Stimulated activated CD8-positive, alpha-beta memory T cell treated with anti-CD3 and anti-CD28 coated beads, Interleukin-7, amount 100 ng/mL, for 4 hours (primary cell): ENCODE measurements around the gene ABCA4.
"Not testable (repeated sequence)": the region's sequence is repeated elsewhere in the genome, so short reads cannot be mapped to it uniquely, and the experiment has no call there.

Source experiments
- DNase-seq, 2 donors: peaks; one replicate each; pipeline ENCODE4 v3.0.0-alpha.2; 2020; ENCODE audit warnings: low read depth in 2 of 2

Gene ABCA4

DNA sequence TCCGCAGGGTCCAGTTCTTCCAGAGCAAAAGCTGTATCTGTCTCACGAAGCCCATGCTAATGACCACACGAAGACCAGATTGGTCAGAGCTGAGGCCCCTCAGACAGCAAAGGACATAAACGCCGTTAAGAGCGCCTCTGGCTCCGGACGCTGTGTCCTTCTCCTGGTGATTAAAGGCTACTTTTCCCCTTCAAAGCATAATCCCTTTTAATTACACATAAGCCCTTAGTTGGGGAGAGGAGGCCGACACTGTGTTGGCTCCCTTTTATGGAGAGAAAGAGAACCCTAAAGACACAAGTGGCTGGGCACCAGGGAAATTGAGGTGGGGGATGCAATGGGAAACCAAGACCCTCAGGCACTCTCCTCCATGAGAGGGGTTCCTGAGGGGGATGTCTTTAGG lies at the start of gene ABCA4:
Gene ABCA4 (minus strand): TSS at position 158 of the 400 bp plus-strand sequence. CDS start 103 bp downstream, at position 55.
- no peak for DNase-seq

DNA sequence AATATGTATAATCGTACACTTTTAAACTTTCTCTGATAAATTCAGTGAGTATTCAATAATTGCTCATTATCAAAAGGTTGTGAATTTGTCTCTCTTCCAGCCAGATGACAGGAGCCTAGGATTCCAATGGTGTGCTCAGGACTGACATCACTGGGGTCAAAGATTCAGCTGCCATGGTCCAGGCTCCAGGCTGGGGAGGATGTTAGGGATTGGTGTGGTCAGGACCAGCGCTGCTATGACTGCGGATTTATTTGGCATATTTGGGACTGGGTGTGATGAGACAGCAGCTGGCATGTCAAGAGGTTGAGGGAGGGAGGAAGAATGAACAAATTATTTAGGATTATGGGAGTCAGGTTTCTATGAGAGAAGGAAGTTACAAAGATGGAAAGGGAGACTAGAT lies 48.2 kb upstream of the ABCA4 start:
- DNase-seq, result no peak

DNA sequence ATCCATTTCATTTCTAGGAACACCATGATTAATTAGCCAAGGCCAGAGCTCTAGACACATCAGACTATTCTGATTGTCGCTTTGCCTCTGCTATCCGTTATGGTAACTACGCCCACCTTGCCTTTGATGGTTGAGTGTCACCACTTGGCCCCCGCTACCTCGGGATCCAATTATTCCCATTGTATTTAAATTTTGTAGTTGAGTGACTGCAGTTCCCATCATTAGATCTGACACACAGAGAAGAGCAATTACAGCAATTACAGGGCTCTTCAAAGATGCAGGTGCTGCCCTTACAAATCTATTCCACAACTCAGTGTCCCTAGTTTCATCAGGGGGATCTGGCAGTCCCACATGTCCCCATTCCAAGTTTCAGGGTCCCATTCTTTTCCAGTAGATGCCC lies 44.9 kb upstream of the ABCA4 start:
- no peak for DNase-seq

DNA sequence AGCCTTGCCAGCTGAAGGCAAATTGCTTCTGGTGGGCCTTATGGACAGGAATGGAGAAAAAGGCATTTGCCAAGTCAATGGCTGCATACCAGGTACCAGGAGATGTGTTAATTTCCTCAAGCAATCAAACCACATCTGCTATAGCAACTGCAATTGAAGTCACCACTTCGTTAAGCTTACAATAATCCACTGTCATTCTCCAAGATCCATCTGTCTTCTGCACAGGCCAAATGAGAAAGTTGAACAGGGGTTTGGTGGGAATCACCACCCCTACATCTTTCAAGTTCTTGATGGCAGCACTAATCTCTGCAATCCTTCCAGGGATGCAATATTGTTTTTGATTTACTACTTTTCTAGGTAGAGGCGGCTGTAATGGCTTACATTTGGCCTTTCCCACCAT lies 43.9 kb upstream of the ABCA4 start:
- DNase-seq, result not testable (repeated sequence)

DNA sequence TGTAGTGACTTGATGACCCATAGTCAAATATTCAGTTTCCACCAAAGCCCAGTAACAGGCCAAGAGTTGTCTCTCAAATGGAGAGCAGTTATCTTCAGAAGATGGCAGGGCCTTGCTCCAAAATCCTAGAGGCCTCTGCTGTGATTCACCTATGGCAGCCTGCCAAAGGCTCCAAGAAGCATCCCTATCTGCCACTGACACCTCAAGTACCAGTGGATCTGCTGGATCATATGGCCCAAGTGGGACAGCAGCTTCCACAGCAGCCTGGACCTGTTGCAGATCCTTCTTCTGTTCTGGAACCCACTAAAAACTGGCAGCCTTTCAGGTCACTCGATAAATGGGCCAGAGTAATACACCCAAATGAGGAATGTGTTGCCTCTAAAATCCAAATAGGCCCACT lies 43.2 kb upstream of the ABCA4 start:
- not testable (repeated sequence) for DNase-seq

DNA sequence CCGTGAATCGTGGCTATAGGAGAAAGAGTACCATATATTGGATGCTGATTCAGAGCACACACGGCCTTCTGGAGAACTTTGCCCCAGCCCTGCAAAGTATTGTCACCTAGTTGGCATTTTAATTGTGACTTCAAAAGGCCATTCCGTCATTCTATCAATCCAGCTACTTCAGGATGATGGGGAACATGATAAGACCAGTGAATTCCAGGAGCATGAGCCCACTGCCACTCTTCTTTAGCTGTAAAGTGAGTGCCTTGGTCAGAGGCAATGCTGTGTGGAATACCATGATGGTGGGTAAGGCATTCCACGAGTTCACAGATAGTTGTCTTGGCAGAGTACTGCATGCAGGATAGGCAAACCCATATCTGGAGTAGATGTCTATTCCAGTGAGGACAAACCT lies 42.3 kb upstream of the ABCA4 start:
- DNase-seq, result not testable (repeated sequence)

DNA sequence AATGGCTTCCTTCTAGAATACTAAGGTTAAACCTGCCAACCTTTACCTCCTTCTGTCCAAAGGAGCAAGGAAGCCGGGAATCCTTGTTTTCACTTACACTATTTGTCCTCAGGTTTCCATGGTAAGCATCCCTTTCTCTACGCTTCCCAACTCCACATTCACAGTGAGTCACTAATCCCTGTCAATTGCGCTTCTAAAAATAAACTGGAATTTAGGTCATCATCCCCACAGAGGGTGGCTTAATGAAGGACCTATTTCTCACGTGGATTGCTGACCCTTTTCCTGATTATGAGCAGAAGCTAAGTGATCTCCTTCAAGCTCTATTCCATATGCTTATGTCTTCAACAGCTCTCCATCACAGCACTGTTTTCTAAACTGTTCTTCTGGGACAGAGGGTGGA lies 39.9 kb upstream of the ABCA4 start:
- no peak for DNase-seq

DNA sequence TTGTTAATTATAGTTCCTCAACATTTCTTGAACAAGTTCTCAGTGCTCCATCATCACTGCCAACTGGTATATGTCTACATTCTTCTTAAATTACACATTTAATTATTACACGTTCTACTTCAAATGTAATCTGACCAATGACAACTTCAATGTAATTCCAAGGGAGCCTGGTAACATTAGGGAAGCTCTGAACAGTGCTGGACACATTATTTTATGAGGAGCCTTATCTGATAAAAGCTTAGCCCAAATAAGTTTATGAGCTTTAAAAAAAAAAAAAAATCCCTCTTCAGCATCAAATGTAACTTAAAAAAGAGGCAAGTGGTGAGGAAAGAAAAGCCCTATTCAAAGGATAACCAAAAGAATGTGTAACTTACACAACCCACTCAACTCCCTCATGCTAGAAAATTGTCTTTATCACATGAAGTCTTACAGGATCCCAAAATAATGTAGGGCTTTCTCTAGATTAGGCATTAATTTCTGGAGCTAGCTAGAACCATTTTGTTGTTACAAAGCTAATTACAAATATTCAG lies 35.2 kb upstream of the ABCA4 start:
- no peak for DNase-seq

DNA sequence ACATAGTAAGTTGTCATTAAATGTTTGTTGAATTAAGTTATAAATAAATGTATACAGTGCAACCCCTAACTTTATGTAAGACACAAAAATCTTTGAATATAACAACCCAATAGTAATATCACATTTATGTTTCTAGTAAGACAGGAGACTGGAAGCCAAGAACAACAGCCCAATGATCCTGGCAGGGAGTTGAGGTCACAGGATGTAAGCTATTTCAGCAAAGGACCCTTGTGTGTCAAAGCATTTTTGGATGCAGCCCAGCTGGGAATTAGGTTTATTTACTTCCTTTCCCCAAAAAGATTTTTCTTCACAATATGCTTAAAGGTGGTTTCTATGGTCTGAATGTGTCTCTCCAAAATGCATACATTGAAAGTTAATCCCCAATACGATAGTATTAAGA lies 34.0 kb upstream of the ABCA4 start:
- no peak for DNase-seq

DNA sequence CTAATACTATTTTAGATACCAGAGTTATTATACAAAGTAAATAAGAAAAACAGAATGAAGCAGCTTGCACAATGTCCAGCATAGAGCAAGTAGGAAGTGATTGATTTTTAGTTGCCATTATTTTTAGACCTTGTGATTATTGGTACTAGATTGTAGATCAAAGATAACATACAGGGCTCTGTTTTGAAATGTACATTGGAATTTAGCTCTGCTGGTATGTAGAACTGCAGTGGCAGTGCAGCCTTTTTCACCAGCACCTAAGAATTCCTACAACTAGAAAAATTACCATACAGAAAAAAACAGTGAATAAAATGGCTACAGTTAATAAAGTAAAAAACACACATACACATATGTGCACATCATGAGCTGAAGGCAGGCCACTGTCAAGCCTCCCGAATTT lies 32.2 kb upstream of the ABCA4 start:
- no peak for DNase-seq

DNA sequence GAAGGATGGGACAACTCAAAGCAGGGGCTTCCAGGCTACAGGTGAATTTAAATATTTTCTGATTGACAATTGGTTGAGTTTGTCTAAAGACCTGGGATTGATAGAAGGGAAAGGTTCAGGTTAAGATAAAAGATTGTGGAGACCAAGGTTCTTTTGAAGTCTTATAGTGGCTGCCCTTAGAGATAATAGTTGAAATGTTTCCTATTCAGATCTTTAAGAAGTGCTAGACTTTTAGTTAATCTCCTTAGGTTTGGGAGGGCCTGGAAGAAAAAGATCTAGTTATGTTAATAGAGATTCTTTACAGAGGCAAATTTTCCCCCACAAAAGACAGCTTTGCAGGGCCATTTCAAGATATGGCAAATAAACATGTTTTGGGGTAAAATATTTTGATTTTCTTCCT lies 28.2 kb upstream of the ABCA4 start:
- DNase-seq, result not testable (repeated sequence)

DNA sequence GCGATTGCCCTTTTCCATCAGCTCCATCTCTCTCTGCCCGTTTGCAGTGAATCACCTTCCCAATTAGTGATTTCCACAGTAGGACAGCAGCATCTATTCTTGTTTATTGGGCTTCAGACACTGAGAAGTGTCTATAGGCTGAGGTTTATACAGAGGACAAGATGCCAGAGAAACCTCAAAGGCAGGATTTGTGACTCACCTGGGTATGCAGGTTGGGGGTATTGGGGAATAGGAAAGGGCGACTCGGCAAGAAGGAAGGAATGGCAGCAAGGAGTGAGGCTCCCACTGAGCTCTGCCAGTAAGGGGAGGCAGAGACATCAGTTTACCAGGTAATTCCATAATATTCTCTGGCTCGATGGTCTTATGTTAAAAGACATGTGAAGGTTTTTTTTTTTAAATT lies 25.3 kb upstream of the ABCA4 start:
- DNase-seq, result no peak

DNA sequence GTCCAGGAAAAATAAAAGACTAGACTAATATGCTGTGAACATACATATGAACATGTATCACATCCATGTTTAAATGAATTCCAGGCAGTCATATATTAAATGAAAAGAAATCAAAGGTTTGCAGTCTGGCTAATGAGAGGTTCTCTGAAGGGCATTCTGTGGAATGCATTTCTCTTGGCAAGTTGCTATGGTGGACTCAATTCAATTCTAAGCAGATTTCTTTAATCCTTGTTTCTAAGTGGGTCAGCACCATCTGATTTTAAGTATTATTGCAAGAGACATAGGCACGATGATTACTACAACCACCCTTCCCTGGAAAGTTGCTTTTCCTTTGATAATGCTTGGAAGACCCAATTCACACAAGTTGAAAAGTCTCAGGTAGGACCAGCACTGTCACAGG lies 23.9 kb upstream of the ABCA4 start:
- DNase-seq, result no peak

DNA sequence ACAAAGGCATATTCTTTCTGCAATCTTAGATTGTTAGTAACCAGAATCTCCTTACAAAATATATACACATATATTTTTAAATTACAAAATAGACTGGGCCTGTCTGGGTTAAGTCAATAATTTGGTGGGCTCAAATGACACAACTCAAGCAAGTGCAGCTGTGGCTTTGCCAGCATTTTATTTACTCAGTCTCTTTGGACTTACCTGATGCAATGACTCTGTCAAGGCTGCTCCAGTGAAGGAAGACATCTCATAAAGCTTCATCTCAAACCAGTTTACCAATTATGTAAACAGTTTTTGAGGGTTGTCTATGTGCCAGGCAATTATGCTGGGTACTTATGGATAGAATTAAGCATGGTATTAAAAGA lies 22.8 kb upstream of the ABCA4 start:
- DNase-seq, result no peak

DNA sequence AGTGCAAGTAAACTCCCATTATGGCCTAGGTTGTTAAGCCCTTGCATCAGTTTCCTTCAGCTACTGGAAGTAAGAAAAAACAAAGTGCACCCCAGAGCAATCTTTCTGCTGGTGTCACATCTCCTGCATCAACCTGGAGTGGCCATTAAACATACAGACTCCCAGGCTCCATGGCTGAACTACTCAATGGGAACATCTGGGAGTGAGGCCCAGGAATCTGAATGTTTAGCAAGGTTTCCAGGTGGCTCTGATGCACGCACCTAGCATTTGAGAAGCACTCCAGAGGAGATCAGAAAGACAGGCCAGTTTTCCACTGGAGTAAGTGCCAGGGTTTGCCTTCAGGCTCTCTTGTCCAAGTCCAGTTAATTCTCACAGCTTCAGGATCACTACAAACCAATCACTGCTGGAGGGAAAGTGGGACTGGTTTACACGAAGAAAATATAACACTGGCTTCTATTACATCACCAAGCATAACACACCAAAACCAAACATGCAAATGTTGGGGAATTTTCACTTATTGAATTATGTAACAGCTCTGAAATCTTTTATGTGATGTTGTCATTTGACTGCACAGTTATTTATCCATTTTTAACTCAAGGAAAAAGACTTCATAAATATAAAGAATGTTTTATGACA lies 22.3 kb upstream of the ABCA4 start:
- DNase-seq, result no peak

DNA sequence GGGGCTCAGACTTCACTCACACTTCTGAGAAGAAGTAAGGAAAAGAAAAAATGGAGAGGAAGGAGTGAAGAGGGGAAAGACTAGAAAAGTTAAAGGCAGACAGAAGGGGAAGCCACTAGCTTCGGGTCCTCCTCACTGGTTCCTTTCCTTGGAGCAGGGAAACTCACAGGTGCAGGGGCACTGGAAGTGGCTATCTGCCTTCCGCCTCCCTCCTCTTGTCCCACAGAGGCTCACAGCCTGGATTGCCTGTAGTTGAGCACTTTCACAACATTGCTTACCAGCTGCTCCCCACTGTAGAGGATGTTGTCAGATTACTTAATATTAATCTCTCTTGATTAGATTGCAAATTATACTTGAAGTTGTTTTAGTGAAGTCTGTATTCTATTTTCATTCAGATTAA lies 21.6 kb upstream of the ABCA4 start:
- no peak for DNase-seq

DNA sequence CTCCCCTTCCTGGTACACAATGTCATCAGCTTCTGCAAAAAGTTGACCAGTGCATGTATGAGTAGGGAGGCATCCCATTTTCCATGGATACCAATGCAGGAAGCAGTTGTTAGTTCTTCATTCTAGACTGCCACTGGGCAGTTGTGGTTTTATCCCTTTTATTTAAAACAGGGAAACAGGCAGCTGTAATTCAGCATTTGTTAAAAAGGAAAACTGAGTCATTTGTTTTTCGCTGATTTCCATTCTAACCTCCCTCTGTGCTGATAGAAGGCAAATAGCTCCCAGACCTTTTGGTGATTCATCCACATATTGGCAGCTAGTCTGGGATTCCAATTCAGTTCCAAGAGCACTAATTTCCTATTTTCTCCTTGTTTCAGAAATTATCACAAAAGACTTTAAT lies 21.1 kb upstream of the ABCA4 start:
- DNase-seq, result no peak

DNA sequence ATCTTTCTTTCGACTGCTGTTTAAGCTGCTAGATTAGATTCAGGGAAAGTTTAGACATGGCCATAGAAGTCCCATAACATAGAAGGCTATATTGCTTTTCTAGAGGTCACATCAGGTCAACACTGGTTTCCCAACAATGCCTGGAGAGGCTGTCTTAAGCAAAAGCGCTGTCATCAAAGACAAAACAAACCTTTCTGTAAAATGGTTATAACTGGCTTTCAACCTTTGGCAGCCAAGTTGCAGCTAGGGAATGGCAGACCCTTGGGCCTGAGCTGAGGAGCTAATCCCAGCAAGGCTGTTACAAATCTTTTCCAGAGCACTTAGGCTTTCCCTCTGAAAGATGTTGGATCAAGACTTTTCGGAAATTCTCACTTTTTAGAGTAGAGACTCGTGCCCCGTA lies 11.2 kb upstream of the ABCA4 start:
- DNase-seq, result no peak

DNA sequence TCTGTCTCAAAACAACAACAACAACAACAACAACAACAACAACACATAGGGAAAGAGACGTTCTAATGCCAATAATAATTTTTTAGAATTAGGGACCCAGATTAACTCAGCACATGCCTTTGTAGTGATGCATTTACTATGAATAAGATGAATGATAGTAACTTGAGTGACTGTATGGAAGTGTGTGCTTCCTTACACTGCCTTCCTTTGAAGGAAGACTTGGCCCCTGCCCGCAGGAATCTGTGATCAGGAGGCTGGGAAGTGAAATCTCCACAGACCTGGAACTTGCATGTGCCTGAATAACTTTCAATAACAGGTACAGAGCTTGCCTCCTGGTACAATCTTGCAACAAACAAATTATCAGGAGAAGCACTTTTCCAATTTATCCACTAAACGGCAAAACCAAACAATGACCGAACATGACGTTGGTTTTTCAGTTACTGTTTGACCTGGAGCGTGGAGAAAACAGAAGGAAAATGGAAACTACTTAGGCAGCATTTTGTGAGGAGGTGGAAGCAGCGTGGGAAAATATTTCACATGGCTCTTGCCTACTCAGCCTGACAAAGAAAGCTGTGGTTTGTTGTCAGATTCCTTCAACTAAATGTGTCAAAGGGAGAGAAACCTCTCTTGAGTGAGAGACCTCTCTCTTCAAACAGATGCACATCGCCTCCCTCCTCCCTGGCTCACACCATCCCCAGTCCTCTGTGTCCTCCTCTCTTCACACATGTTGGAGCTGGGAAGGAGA lies 10.1 kb upstream of the ABCA4 start:
- no peak for DNase-seq

DNA sequence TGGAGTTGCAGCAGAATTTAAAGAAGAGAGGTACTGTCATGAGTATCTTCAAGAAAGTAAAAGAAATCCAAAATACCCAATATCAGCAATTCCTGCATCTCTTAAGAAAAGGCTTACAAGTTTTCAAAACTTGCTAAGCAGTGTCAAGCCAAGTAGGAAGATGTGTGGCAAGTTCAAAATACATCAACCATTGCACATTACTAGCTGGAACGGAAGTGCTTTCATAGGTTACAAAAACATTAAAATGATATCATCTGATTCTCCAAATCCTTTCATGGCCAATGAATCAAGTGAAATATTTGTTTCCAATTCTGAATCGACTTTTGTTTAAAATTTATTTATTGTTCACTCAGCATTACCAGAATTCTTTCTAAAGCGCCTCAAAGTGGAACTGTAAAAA lies 5.7 kb upstream of the ABCA4 start:
- DNase-seq, result no peak

DNA sequence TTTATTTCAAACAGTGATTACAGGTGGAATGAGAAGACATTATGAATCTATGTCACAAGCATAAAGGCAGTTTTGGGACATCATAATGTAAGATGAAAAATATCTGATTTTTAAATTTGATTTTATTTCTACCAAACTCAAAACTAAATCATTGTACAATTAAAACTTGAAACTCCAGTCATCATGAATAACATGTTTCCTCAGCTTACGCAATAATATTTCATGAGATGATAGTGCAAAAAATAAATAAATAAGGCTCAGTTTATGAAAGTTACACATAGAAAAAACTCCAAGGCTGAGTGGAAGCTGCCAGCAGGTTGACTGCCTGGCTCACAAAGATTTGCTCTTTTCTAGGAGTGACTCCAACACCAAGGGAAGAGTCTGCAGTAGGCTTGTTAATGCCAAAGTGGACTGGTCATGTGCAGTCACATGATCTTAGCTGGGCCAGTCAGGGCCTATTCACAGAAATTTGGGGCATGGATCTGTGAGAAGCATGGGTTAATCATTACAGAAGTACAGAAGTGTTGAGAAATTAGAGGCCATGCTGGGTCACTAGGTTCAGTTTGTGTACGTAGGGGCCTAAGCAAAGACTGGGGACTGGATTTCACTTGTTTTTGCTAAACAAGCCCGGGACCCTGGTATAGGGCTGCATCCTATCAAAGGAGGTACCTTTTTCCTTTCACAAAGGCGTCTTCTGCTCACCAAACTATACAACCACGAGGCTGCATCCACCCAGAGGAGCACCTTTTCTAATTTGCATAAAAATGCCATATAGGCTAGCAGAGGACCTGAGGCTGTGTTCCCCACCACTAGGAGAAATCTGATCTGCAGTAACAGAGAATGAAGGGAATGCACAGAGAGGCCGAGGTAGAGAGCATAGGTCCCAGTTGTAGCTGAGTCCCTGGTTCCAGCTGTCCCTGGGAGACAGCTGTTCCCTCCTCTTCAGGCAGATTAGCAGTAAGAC lies 4.9 kb upstream of the ABCA4 start:
- no peak for DNase-seq

DNA sequence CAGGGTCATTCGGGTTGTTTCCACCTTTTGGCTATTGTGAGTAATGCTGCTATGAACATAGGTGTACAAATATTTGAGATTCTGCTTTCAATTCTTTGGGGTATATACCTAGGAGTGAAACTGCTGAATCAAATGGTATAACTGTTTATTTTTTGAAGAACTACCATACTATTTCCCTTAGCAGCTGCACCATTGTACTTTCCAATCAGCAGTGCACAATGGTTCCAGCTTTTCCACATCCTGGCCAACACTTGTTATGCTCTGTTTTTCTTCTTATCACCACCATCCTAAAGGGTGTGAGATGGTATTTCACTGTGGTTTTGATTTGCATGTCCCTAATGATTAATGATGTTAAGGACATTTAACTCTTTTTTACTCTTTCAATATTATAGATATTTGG lies 3.6 kb upstream of the ABCA4 start:
- DNase-seq, result no peak
